GM19351 (cell line): ENCODE results near the gene GRIK1.
A peak's percentile ranks its signal among the peaks of the same experiment; 100 is the strongest.

Source experiments
- ATAC-seq: cut with Tn5 transposase; IDR thresholded peaks from one replicate; pipeline ENCODE4 v1.9.1; 2021; ENCODE audit warnings: mild to moderate bottlenecking, moderate library complexity; ENCODE audit not compliant: unreplicated experiment

GRIK1 gene

DNA sequence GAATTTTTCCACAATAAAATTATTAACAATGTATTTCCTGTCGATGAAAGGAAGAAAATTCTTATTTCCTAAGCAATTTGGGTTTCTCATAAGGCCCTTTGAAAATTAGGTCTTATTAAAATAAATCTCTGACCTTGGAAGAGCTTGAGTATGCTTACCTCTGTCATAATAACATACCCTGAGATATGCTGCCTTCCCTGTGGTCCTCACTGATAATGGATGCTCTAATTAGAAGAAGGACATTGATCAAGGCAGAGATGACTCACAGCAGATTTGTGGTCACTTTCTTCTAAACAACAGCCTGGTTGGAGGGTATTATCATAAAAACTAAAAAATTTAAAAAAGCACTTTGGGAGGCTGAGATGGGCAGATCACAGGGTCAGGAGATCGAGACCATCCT, 217.8 kb downstream of the GRIK1 start:
- no peak for ATAC-seq

DNA sequence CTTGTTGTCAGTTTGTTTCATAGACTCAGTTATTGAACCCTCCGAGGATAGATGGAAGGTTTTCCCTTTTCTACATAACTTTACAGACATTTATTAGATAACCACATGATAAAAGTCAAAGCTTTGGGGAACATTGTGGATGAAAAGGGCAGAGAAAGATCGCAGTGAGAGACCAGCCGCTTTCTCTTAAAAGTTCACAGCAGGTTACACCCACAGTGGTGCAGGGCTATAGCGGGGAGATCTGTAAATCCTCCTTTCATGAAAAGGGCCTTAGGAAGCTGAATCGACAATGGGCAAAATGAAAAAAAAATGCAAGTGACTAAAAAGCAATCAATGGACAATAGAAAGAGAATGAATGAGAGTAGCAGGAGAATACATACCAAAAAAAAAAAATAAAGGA, 218.6 kb downstream of the GRIK1 start:
- ATAC-seq = no peak

DNA sequence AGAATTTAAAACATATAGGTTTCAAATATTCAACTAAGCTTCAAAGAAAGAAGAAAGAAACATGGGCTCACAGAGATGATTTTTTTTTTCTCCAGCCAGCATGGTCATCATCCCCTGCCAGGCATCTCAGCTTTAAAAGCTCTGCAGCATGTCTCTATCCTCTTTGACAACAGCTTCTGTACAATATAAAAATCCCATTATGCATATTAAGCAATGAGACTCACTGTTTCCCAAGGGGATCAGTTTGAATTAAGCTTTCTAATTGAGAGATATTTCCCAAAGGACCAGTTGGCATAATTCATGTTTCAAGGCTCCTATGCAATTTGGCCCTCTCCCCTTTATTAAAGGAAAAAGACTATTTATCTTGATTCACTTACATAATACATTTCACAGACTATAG, 220.3 kb downstream of the GRIK1 start:
- no peak for ATAC-seq

DNA sequence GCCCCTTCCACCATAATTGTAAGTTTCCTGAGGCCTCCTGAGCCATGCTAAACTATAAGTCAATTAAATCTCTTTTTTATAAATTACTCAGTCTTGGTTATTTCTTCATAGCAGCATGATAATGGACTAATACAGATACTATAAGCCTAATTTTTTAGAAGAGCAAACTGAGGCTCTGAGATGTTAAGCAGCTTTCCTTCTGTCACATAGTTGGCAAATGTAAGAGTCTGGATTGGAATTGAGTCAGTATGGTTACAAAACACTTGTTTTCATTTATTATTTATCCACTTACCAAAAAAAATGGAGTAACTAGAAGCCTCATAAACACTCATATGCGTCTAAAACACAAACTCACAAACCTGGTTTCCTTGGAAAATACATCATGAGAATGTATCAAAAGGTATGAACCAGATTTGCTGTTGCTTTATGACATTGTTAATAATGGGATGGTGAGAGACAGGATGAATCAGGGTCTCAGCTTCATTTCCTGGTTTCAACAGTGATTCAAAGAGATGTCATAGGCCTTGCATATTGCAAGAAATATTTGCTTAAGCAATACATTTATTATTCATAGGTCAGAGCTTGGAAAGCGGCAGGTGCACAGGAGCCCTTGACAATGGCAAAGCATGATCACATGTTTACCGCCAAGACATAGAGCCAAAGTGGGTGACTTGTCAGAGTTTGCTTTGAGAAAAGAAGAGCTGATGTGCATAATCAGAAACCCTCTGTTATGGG, 221.5 kb downstream of the GRIK1 start:
- ATAC-seq = no peak

DNA sequence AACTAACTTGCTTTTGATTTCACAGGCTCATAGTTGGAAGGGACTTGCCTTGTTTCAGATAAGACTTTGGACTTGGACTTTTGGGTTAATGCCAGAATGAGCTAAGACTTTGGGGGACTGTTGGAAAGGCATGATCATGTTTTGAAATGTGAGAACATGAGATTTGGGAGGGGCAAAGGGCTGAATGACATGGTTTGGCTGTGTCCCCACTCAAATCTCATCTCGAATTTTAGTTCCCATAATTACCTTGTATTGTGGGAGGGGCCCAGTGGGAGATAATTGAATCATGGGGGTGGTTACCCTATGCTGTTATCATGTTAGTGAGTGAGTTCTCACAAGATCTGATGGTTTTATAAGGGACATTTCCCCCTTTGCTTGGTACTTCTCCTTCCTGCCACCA, 222.1 kb downstream of the GRIK1 start:
- no peak for ATAC-seq

DNA sequence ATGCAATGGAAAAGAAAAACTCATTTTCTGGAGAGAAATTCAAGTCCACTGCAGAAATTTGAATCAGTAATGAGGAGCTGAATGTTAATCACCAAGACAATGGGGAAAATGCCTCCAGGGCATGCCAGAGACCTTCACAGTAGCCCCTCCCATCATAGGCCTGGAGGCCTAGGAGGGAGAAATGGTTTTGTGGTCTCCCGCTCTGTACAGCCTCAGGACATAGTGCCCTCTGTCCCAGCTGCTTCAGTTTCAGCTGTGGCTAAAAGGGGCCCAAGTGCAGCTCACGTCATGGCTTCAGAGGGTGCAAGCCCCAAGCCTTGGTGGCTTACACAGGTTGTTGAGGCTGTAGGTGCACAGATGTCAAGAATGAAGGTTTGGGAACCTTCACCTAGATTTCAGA, 223.0 kb downstream of the GRIK1 start:
- ATAC-seq = no peak

DNA sequence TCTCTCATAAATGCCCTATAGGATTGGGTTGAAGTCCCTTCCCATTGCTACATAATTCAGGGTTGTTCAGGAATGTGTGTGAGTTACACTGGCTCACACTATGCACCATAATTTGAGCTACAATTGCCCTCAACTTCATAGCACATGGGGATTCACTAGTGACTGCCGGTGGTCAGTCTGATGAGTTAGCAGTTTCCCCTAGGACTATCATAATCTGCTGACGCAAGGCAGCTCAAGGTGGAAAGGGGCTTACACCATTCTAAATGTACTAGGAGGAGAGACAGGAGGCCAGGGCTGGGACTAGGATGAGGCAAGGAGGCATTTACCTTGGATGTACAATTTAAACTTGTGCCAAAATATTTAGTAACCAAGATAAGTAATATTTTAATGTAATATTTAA, 224.7 kb downstream of the GRIK1 start:
- no peak for ATAC-seq

DNA sequence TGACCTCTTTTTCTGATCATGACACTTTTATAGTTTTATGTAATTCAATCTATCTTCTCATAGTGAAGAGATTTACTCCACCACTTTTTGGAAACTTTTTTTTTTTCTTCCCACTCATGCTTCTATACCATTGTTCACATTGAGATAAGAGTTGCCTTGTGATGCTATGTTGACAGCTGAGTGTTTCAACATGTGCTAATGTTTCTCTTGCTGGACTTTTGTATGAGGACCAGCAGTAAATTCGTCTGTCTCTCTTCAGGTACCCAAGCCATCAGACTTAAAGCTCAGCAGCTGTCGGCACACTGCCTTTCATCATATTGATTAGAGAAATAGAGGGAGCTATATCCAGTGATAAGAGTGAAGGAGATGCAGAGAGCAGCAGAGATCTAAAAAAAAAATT, 227.0 kb downstream of the GRIK1 start:
- ATAC-seq = no peak

DNA sequence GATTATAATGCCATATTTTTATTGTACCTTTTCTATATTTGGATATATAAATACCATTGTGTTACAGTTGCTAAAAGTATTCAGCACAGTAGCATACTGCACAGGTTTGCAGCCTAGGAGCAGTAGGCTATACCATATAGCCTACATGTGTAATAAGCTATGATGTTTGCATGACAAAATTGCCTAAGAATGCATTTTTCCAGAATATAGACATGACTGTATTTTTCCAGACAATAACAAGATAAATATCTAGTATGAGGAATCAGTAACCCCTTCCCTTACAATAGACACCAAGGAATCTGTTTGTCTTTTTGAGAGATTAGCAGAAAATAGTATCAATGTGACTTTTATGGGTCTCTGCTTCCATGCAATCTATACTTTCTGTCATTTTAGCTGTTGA, 228.6 kb downstream of the GRIK1 start:
- ATAC-seq = no peak

DNA sequence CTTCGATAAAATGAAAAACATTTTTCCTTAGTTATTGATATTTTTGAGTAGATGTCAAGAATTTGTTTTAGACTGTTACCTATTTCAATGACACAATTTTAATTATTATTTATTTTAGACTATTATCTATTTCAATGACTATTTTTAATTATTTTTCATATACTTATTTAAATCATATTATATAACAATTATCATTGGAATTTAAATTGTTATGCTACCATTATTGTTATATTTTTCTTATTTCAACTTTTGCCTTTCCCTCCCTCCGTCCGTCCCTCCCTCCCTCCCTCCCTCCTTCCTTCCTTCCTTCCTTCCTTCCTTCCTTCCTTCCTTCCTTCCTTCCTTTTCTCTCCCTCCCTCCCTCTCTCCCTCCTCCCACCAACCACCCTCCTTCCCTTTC, 229.3 kb downstream of the GRIK1 start:
- ATAC-seq = no peak

DNA sequence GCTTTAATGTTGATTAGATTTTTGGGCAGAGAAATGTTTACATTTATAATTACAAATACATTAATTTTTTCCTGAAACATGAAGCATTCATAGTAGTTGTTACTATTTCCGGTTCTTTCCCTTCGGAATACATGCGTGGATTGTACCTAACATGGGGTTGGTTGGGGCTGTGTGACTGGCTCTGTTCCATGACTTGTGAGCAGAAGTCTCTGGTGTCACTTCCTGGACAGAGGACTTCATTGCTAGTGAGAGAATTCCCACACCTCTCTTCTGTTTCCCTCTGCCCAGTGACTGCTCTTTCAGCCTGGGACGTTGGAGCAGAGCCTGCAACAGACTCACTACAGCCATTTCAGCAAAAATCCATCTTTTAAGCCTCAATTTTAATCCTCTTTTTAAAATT, 231.4 kb downstream of the GRIK1 start:
- no peak for ATAC-seq

DNA sequence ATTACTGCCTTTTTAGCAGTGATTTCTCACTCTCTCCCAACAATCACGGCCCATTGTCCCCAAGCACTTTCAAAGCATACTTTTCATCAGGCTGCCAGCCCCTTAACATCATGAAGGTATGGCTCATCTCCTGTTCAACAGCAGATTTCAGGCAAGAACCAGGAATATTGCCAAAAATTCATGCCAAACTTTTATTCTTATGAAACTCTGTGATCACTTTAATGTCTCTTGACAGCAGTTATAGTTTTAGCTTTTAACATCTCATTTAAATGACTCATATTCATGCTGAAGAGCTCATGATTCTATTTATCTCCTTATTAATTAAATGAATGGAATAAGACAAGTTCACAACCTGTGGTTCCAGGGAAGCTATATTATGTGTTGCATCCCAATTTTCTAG, 235.1 kb downstream of the GRIK1 start:
- no peak for ATAC-seq

DNA sequence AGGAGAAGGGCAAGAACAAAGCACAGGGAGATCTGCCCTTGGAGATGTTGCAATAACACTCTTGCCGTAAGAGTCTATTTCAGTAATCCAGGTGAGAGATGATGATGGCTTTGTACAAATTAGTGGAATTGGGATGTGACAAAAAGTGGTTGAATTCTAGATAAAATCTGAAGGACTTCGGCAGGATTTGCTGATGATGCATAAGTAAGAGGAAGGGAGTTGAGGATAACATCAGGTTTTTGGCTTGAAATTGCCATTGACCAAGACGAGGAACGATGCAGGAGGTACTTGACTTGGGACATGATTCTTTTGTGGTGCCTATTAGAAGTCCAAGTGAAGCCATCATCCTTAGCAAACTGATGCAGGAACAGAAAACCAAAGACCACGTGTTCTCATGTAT, 238.1 kb downstream of the GRIK1 start:
- no peak for ATAC-seq

DNA sequence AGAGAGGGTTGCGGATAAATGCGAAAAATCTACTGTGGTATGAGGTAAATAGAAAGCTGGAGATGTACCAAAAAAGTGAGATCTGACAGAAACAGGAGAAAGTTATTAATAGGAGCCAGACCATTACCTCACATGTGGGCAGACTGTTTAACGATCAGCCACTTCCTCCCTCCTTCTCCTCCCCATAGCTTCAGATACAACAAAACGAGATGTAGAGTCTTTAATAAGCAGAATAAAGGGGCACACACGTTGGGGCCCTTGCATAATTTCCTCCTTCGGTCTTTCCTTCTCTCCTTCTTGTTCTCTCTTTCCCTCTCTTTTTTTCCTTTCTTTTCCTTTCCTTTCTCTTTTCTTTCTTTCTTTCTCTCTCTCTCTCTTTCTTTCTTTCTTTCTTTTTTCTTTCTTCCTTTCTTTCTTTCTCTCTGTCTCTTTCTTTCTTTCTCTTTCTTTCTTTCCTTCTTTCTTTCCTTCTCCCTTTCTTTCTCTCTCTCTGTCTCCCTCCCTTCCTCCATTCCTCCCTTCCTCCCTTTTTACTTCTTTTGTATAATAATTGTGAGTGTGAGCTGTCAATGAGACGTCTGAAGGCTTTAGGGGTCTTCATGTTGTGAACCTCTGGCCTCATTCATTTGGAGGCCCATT, 242.1 kb downstream of the GRIK1 start:
- ATAC-seq = peak; percentile 92

DNA sequence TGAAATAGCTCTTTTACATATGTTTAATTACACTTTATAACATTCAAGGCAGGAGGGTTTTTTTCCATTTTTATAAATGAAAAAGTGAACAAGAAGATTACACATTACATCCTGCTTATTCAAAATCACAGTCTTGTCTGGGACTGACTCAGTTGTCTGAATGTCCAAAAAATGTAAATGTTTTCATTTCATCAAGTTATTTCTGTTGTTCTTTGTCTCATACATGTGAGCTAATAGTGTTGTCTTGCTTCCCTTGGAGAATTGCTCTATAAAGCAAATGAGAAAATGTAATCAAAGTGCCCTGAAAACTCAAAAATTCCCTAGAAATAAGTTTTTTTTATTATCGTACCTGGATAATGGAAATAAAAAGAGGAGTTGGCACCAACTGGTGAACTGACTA, 242.9 kb downstream of the GRIK1 start:
- no peak for ATAC-seq

DNA sequence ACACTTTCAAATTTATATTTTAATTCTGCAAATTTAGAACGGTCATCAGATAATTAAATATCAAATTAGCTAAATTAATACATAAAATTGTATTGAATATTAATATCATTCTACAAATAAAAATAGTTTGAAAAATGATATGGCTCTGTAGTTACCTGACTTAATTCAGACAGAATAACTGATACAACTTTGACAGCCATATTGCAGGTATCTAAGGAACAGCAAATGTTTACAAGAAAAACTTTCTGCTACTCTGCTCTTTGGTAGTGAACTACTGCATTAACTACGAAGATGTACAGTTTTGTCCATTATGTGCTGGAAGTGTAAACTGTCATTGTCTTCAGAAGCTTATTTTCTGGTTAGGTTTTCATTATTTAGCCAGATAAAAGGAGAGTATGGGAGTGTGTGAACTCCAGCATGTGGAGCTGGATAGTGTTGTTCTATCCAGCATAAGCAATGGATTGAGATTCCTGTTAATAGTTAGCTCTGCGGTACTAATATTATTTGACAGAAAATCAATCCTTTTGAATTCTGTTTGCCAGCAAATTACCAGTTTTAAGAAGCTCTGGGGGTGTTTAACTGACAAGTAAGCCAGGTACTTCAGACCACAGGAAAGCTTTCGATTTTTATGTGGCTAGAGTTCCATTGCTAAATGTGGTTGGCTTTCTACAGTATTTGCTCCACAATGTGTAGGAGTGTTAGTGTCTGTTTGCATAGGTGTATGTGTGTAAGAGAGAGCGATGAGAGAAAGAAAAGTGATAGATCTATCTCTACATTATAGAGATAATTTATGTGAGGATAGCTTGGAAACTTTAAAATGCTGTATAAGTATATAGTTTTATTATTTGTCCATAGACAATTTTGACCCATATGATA, 247.9 kb downstream of the GRIK1 start:
- no peak for ATAC-seq

DNA sequence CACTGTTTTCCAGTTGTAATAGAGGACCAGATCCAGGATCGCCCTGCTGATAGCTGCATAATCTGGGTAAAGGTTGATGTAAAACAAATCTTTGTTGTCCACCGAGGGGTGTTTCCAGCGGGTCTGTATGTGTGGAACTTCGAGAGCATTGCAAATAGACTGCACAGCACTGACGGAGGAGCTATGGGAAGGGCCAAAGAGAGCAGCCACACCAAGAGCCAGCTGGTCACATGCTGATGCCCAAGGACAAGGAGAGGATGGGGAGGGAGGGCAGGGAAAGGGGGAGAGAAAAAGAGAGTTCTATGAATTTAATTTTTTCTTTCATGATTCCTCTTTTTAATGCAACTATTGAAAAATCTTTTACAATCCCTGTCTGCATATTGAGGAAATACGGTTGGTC, 250.0 kb downstream of the GRIK1 start:
- ATAC-seq = no peak

DNA sequence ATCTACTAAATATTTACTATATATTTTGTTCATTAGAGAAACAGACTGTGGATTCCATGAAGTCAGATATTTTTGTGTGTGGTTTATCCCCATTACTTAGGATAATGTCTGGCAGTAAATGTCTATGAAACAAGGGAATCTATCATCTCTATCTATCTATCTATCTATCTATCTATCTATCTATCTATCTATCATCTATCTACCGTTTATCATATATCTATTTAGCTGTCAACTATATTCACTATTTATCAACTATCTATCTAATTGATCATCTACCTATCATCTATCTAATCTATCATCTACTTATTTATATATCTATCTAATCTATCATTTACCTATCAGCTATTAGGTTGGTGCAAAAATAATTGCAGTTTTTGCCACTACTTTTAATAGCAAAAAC, 255.7 kb downstream of the GRIK1 start:
- no peak for ATAC-seq

DNA sequence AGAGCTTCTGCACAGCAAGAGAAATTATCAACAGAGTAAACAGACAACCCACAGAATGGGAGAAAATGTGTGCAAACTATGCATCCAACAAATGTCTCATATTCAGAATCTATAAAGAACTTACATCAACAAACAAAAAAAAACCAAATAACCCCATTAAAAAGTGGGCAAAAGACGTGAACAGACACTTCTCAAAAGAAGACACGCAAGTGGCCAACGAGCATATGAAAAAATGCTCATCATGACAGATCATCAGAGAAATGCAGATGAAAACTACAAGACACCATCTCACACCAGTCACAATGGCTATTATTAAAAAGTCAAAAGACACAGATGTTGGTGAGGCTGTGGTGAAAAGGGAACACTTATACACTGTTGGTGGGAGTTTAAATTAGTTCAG, 257.0 kb downstream of the GRIK1 start:
- no peak for ATAC-seq

DNA sequence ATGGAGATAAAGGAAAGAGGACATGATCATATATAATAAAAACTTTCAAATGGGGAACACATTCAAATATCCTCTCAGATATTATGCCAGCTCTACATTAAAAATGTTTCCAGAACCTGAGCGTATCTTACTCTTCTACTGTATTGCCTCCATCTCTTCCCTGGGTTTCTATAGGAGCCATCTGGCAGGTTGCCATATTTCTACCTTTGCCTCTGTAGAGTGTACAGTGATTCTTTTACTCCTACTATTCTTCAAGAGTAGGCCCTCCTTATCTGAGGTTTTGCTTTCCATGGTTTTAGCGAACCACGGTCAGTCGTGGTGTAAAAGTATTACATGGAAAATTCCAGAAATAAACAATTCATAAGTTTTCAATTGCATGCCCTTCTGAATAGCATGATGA, 259.5 kb downstream of the GRIK1 start:
- no peak for ATAC-seq

DNA sequence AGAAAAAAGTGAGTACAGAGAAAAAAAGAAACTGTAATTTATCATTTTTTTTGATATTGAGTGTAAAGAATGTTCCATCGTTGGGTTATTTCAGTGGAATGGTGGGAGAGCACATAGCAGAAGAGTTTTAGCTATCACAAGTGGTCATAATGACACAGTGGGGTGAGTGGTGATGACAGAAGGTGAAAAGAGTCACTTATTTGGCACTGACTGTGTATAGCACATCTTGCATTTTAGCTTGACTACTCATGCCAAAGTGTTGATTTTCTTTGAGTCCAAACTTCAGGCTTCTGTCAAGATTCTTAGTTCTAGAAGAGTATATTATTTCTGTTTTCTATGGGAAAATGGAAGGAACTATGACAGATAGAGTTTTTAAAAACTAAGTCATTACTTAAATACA, 261.2 kb downstream of the GRIK1 start:
- no peak for ATAC-seq

DNA sequence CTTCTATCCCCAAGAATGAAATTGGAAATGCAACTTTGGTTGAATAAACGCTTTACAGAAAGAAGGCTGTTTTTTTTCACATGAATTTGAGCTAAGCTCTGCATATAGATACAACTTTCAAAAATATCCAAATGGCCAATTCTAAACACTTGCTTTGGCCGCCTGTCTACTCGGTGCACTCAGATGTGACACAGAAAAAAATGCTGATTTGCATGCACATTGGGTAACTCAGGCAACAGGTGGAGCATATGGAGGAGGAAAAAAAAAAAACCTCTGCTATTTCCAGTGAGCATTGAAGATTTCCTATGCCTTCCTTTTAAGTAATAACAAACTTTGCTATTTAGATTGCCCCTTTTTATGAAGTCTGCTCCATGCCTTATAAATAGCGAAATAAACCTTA, 262.5 kb downstream of the GRIK1 start:
- peak; percentile 71 for ATAC-seq
